ENCODE measurements around the gene CCL27. TPM values are rescaled to one million over a fixed set of nuclear protein-coding genes. Genes with fewer than 3 reads are reported as not detected.

The CCL27 gene
- total RNA-seq, 4 donors from 2014 or later: 1.7 TPM; not detected in 3

Other genes with a start within 250 kb of the CCL27 start
- gene FAM219A, start 204.1 kb downstream of the CCL27 start, total RNA-seq: 10 to 100 TPM; 29.5 to 58.4 (median 41.8) TPM
- under 1 TPM in 1 of 4 donors, not detected in 3; 0.49 TPM for gene DNAI1, start 203.9 kb downstream of the CCL27 start, total RNA-seq
- gene ENHO, start 139.7 kb downstream of the CCL27 start, total RNA-seq: under 1 TPM in 1 of 4 donors, not detected in 3; 0.65 TPM
- 100 to 1,000 TPM in 3 of 4 donors, 10 to 100 TPM in 1; 19.7 to 146 (median 118) TPM for gene CNTFR, start 72.9 kb downstream of the CCL27 start, total RNA-seq
- 100 to 1,000 TPM in 2 of 4 donors, 10 to 100 TPM in 2; 53.7 to 138 (median 97.2) TPM for gene RPP25L, start 50.6 kb downstream of the CCL27 start, total RNA-seq
- gene DCTN3, start 42.2 kb downstream of the CCL27 start, total RNA-seq: 100 to 1,000 TPM in 2 of 4 donors, 10 to 100 TPM in 2; 62.8 to 174 (median 105) TPM
- gene ARID3C, start 33.6 kb downstream of the CCL27 start, total RNA-seq: not detected
- 10 to 100 TPM; 18.9 to 35.7 (median 27.4) TPM for gene SIGMAR1, start 24.9 kb downstream of the CCL27 start, total RNA-seq
- gene GALT, start 16.0 kb downstream of the CCL27 start, total RNA-seq: 10 to 100 TPM in 3 of 4 donors, 1 to 10 TPM in 1; 8.1 to 23.6 (median 20.0) TPM
- gene IL11RA, start 10.5 kb downstream of the CCL27 start, total RNA-seq: 10 to 100 TPM in 2 of 4 donors, 1 to 10 TPM in 2; 3.3 to 15.3 (median 11.6) TPM
- not detected for gene CCL19, start 28.6 kb upstream of the CCL27 start, total RNA-seq
- 1 to 10 TPM in 1 of 4 donors, under 1 TPM in 2, not detected in 1; 0.87 to 1.9 (median 0.91) TPM for gene CCL21, start 47.5 kb upstream of the CCL27 start, total RNA-seq